NCI-H146 (cell line): ENCODE measurements around the gene RASA2.

Experiments used
- DNase-seq: peaks from one replicate; lab custom pipeline; 2025; lab: John Stamatoyannopoulos, UW

The RASA2 gene

GRCh38 chr3:141486746-141487520 lies at the start of gene RASA2:
RASA2 (plus strand) TSS chr3:141487027; CDS start chr3:141487084, 57 bp downstream.
- peak; percentile 93 for DNase-seq

GRCh38 chr3:141439589-141439988 lies 47.2 kb upstream of the RASA2 start:
- DNase-seq: no peak

DNA sequence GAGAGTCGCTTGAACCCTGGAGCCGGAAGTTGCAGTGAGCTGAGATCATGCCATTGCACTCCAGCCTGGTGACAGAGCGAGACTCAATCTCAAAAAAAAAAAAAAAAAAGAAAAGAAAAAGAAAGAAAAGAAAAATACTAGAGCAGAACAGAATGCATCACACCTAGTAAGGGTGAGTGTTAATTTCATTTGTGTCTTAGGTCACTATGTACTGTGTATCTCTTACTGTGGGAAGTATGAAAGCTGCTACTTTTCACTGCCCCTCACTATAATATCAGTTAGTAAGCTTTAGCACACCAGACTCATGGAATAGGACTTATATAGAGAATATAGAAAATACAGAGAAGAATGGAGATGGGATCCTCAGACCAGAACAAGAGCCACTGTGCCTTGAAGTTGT lies 45.9 kb upstream of the RASA2 start:
- DNase-seq: no peak

GRCh38 chr3:141441381-141442364 lies 45.2 kb upstream of the RASA2 start:
- DNase-seq: peak; percentile 61

- DNase-seq: no peak
Measured at GRCh38 chr3:141442446-141442845, 44.4 kb upstream of the RASA2 start.

- DNase-seq: no peak
Measured at GRCh38 chr3:141442914-141443313, 43.9 kb upstream of the RASA2 start.

GRCh38 chr3:141444586-141445285 lies 42.1 kb upstream of the RASA2 start:
- no peak for DNase-seq

GRCh38 chr3:141445990-141446389 lies 40.8 kb upstream of the RASA2 start:
- DNase-seq: no peak

DNA sequence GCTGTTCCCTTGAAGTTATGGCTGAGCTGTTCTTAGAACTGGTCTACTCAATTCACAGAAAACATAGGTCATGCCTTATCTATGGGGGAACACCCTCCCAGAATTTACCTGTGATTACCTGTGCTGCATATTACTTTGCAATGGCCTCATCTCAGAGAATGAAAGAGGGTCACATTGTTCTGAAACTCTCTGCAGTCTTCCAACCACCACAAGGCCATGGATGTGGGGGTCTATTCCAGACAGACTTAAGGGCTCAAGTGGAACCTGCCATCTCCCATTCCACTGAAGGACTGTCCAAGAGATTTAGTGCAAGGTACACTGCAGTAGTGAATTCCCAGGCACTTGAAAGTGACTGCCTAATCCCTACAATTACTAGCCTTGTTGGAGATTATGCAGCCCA lies 40.1 kb upstream of the RASA2 start:
- DNase-seq: no peak

DNA sequence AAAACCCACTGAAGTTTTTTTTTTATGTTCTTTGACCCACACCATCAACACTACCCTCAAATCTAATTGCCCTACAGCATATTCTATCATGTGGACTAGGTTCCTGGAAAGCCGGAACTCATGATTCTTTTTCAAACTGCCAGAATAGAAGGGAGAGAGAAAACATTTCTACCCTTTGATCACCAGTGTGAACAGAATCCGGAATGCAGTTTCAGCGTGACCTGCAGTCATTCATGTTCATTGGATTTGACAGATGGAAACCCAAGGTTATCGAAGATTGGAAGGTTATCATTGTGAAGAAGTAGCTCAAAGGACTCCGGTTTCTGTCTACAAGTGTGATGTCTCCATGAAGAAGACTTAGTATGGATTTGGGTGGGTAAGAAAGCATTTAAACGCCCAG lies 39.4 kb upstream of the RASA2 start:
- DNase-seq: no peak

DNA sequence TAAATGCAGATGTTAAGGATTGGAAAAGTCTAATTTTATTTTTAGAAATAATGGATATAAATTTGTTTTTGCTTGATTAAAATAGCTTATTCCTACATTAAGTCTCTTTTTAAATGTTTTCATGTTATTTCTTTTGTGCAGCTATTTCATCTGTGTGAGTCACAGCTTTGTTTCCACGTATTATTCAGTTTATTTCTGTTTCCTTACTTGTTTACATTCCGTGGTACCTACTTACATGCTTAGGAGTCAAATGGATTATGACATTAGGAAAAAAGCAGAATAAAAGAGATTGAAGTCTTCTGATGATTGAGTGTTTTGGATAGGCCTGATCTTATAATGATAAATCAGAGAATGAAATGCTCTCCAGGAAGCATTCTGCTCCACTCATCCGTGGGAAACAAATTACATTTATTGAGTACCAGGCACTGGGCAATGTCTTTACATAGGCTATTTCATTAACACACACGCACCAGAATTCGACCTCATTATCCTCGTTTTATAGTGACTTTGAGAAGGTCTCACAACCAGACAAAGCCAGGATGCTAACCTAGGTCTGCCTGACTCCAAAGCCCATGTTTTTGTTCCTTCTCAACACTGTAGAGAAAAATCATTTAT lies 38.1 kb upstream of the RASA2 start:
- no peak for DNase-seq

GRCh38 chr3:141449424-141449823 lies 37.4 kb upstream of the RASA2 start:
- no peak for DNase-seq

- no peak for DNase-seq
Measured at GRCh38 chr3:141450727-141451375, 36.0 kb upstream of the RASA2 start.

GRCh38 chr3:141452045-141452444 lies 34.8 kb upstream of the RASA2 start:
- peak; percentile 70 for DNase-seq

- no peak for DNase-seq
Measured at GRCh38 chr3:141452773-141453172, 34.1 kb upstream of the RASA2 start.

GRCh38 chr3:141454054-141454453 lies 32.8 kb upstream of the RASA2 start:
- no peak for DNase-seq

- DNase-seq: peak; percentile 88
Measured at GRCh38 chr3:141454906-141455602, 31.8 kb upstream of the RASA2 start.

DNA sequence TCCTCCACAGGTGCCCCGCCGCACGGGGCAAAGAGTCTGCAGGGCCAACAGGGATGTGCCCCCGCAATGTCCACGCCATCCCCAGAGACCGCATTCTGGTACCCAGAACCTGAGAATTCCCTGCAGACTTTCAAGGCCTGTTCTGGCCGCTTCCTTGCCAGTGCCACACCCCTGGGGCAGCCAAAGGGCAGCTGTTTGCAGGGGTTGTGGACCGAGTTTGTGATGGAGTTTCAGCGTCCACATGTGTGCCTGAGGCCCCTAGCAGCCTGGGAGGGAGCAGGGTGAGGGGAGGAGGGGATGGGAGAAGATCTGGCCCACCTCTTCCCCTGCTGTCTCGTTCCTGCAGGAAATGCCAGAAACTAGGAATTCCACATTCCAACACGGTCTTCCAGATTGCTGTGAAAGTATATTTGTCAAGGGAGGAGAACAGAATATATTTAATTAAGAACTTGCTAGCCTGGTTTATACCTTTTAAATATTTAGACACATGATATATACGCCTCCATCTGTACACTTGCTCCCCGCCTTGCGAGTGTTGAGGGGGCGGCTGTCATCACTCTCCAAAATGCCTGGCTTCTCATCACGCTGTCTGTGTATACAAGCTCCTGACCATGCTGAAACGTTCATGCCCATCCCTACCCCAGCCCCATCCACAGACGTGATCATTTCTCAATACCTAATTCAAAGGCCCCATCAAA lies 31.1 kb upstream of the RASA2 start:
- no peak for DNase-seq

DNA sequence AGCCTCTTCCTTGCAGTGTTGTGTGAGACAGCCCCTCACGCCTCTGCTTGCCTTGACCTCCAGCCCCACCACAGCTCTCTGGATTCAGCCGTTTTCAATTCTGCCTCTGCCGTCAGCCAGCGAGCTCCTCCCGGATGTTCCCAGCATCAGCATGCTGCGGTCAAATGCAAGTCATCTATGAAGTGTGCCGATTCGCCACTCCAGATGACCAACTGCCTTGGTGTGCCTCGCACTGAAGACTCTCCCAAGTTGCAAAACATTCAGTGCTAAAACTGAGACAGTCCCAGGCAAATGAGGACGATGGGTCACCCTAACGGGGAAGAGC lies 30.6 kb upstream of the RASA2 start:
- DNase-seq: no peak

DNA sequence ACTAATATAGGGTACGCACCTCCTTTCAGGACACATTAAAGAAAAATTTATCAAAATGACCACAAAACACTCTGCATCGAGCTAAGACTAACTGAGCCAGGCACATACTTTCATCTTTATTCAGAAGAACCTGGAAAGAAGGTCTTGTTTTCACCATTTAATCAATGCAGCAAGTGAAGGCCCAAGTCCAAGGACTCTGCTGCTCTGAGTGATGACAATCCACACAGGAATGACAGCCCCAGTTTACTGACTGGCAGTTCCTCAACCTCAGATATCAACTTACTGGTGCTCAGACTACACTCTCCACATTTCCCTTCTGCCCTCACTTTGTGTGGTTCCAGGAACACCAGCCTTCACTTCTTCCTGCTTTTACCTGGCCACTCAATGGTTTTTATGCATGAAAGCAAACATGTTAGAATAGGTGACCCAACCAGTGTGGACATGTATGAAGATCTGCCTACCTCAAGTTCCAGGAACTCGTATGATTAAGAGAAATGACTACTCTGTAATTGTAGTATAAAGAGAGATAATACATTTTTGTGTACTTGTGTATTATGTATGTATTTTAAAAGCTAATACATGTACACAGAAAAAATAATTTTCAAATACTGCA lies 29.1 kb upstream of the RASA2 start:
- no peak for DNase-seq
